ENCODE data around the gene PLCG2. TPM values are rescaled to one million over a fixed set of nuclear protein-coding genes. Genes with fewer than 3 reads are reported as not detected.

PLCG2 gene
- total RNA-seq, 1 donor from 2014 or later: 5.7 TPM

DNA sequence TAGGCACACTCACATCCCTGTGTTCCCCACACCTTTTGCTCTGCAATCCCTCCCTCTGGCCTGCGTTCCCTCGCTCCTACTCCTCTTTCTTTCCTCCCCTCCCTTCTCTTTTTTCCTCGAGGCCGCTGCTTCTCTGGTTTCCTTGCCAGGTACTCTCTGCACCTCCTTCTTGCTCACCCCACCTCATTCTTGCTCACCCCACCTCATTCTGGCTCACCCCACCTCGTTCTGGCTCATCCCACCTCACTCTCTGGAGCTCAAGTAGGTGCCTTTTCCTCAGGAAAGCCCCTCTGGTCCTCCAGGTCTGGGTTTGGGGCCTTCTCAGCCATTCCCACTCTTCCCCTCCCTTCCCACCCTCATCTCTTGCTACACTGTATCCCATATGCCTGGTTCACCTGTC is 103.5 kb downstream of the PLCG2 start:
- Mint-ChIP-seq H3K4me3 (no peak overlapping the region), H3K27me3 (ENCODE audit: low read depth) (peaks cover 21% of the 10 kb centered on the region), H3K4me1 (no peaks in the 10 kb centered on the region), H3K27ac (no peak overlapping the region), H3K36me3 (no peaks in the 10 kb centered on the region), H3K9me3 (peaks cover 6% of the 10 kb centered on the region)
- no peak for TF ChIP-seq CTCF (IDR thresholded peaks at IDR 0.05; ENCODE audit: unreplicated experiment)
- DNase-seq (ENCODE audit: low spot score in 2 of 2, unreplicated experiment in 2 of 2): no peak

GRCh38 chr16:81883235-81883634 is 104.1 kb downstream of the PLCG2 start:
- DNase-seq (ENCODE audit: low spot score in 2 of 2, unreplicated experiment in 2 of 2): no peak
- H3K27ac Mint-ChIP-seq: no peak overlapping the region
- no peaks in the 10 kb centered on the region for H3K36me3 Mint-ChIP-seq
- H3K4me1 Mint-ChIP-seq: peaks cover 2% of the 10 kb centered on the region
- no peak overlapping the region for H3K4me3 Mint-ChIP-seq
- peaks cover 21% of the 10 kb centered on the region for H3K27me3 Mint-ChIP-seq (ENCODE audit: low read depth)
- no peak for TF ChIP-seq CTCF (IDR thresholded peaks at IDR 0.05; ENCODE audit: unreplicated experiment)
- H3K9me3 Mint-ChIP-seq: peaks cover 6% of the 10 kb centered on the region

GRCh38 chr16:81885976-81886586 is 107.0 kb downstream of the PLCG2 start:
- TF ChIP-seq CTCF (IDR thresholded peaks at IDR 0.05; ENCODE audit: unreplicated experiment): peak; percentile 69
- Mint-ChIP-seq H3K4me1 (peaks cover 2% of the 10 kb centered on the region), H3K9me3 (peaks cover 6% of the 10 kb centered on the region), H3K4me3 (no peak overlapping the region), H3K27me3 (ENCODE audit: low read depth) (peaks cover 4% of the 10 kb centered on the region), H3K27ac (no peak overlapping the region), H3K36me3 (no peaks in the 10 kb centered on the region)
- DNase-seq (ENCODE audit: low spot score in 2 of 2, unreplicated experiment in 2 of 2): no peak

DNA sequence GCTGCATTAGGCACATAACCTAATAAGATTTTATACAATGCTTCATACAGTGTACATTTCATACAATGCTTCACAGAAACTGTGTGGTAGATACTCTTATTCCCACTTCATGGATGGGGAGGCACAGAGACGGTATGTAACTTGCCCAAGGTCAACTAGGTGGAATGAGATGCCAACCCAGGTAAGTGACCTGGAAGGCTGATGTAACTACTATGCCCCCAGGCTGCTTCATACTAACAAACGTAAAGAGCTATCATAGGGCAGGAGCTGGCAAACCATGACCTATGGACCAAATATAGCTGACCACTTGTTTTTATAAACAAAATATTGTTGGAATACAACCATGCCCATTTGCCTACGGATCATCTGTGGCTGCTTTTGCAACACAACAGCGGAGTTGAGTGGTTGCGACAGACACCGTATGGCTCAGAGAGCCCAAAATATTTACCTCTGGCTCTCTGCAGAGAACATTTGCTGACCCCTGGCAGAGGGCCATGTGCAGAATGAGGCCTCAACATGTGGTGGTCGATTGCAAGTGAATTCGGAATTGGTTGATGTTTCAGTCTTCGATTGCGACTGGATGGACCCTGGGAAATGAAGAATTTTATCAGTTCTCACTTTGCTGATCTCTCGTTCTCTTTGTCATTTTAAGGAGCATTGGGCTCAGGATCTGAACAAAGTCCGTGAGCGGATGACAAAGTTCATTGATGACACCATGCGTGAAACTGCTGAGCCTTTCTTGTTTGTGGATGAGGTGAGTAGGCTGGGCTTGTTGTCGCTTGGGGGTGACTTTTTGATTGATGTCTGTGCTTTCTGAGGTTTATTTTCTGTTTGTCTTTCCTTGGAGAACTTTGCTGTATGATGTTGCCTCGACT is 109.7 kb downstream of the PLCG2 start:
- no peak for DNase-seq (ENCODE audit: low spot score in 2 of 2, unreplicated experiment in 2 of 2)
- H3K4me1 Mint-ChIP-seq: peaks cover 2% of the 10 kb centered on the region
- H3K4me3 Mint-ChIP-seq: no peak overlapping the region
- no peak overlapping the region for H3K27ac Mint-ChIP-seq
- no peak for TF ChIP-seq CTCF (IDR thresholded peaks at IDR 0.05; ENCODE audit: unreplicated experiment)
- H3K36me3 Mint-ChIP-seq: no peaks in the 10 kb centered on the region
- peaks cover 6% of the 10 kb centered on the region for H3K9me3 Mint-ChIP-seq
- H3K27me3 Mint-ChIP-seq (ENCODE audit: low read depth): peaks cover 2% of the 10 kb centered on the region

- Mint-ChIP-seq H3K36me3 (no peaks in the 10 kb centered on the region), H3K27me3 (ENCODE audit: low read depth) (no peaks in the 10 kb centered on the region), H3K4me1 (peaks cover 2% of the 10 kb centered on the region), H3K4me3 (no peak overlapping the region), H3K27ac (no peak overlapping the region), H3K9me3 (no peaks in the 10 kb centered on the region)
- DNase-seq (ENCODE audit: low spot score in 2 of 2, unreplicated experiment in 2 of 2): no peak
- TF ChIP-seq CTCF (IDR thresholded peaks at IDR 0.05; ENCODE audit: unreplicated experiment): no peak
Measured at GRCh38 chr16:81891736-81892364, 112.8 kb downstream of the PLCG2 start.

Data from mesothelial cell of epicardium (in vitro differentiated cells).